WTC11 (cell line): ENCODE measurements around the gene ST6GALNAC5. TPM values are rescaled to one million over a fixed set of nuclear protein-coding genes. Genes with fewer than 3 reads are reported as not detected.

Experiments used
- ATAC-seq: fragments of 200-7000 bp; cut with Tn5 transposase; 2 replicates; pipeline ENCODE4 v1.10.0; 2021; ENCODE audit warnings: mild to moderate bottlenecking, moderate library complexity
- CTCF ChIA-PET: fragments of 300-600 bp; sonication (Branson Sonifier 250); formaldehyde crosslinking; loops from one replicate; lab custom pipeline; 2021; ENCODE audit warnings: antibody characterized with exemption; lab: Charles Lee
- POLR2A ChIA-PET: fragments of 350-600 bp; sonication (Branson Sonifier 250); formaldehyde crosslinking; loops from one replicate; lab custom pipeline; 2021; ENCODE audit warnings: antibody characterized with exemption; lab: Charles Lee
- DNase-seq: peaks from one replicate; pipeline ENCODE4 v3.0.0; 2021; ENCODE audit warnings: low spot score
- H3K27ac Mint-ChIP-seq: 2 replicates; pipeline ENCODE4 v1.8.0; 2021; ENCODE audit warnings: mixed read lengths
- H3K27me3 Mint-ChIP-seq: 2 replicates; pipeline ENCODE4 v1.8.0; 2021; ENCODE audit warnings: low read depth, mild to moderate bottlenecking, moderate library complexity, mixed read lengths
- H3K36me3 Mint-ChIP-seq: 2 replicates; pipeline ENCODE4 v1.8.0; 2021; ENCODE audit warnings: mixed read lengths
- H3K4me1 Mint-ChIP-seq: 2 replicates; pipeline ENCODE4 v1.8.0; 2022; ENCODE audit warnings: mixed read lengths
- H3K4me3 Mint-ChIP-seq: 2 replicates; pipeline ENCODE4 v1.8.0; 2021; ENCODE audit warnings: mild to moderate bottlenecking, moderate library complexity, mixed read lengths
- H3K9me3 Mint-ChIP-seq: 2 replicates; pipeline ENCODE4 v1.8.0; 2021; ENCODE audit warnings: mixed read lengths
- ATF1 ChIP-seq: sonication (generic); formaldehyde crosslinking; IDR thresholded peaks from 2 replicates; pipeline ENCODE4 v1.8.1; 2023; ENCODE audit warnings: mild to moderate bottlenecking, moderate library complexity, missing genetic modification reagents
- ATF2 ChIP-seq: sonication (generic); formaldehyde crosslinking; IDR thresholded peaks from 2 replicates; pipeline ENCODE4 v1.8.1; 2022; ENCODE audit warnings: low read depth, missing genetic modification reagents, borderline replicate concordance
- CREM ChIP-seq: sonication (generic); formaldehyde crosslinking; IDR thresholded peaks from 2 replicates; pipeline ENCODE4 v1.8.1; 2022; ENCODE audit warnings: mild to moderate bottlenecking, missing genetic modification reagents, moderate library complexity
- ETV6 ChIP-seq: sonication (generic); formaldehyde crosslinking; IDR thresholded peaks from 2 replicates; pipeline ENCODE4 v1.8.1; 2022; ENCODE audit warnings: mild to moderate bottlenecking, missing genetic modification reagents
- FOXJ3 ChIP-seq: sonication (generic); formaldehyde crosslinking; IDR thresholded peaks from 2 replicates; pipeline ENCODE4 v1.9.0; 2021; ENCODE audit warnings: missing genetic modification reagents, mild to moderate bottlenecking, borderline replicate concordance
- FOXK1 ChIP-seq: sonication (generic); formaldehyde crosslinking; IDR thresholded peaks from 2 replicates; pipeline ENCODE4 v1.8.0; 2022; ENCODE audit warnings: mild to moderate bottlenecking, moderate library complexity, missing genetic modification reagents
- FOXP1 ChIP-seq: sonication (generic); formaldehyde crosslinking; IDR thresholded peaks from 2 replicates; pipeline ENCODE4 v1.8.0; 2022; ENCODE audit warnings: missing genetic modification reagents, mild to moderate bottlenecking, moderate library complexity, borderline replicate concordance
- GABPB1 ChIP-seq: sonication (generic); formaldehyde crosslinking; IDR thresholded peaks from 2 replicates; pipeline ENCODE4 v1.8.1; 2023; ENCODE audit warnings: mild to moderate bottlenecking, missing genetic modification reagents
- HMGA2 ChIP-seq: fragments of 250-450 bp; sonication (Bioruptor Pico); IDR thresholded peaks from 2 replicates; pipeline ENCODE4 v1.4.0; 2021; ENCODE audit warnings: mild to moderate bottlenecking, moderate library complexity
- JUN ChIP-seq: sonication (generic); formaldehyde crosslinking; IDR thresholded peaks from 2 replicates; pipeline ENCODE4 v1.8.0; 2023; ENCODE audit warnings: mild to moderate bottlenecking, missing genetic modification reagents
- MAX ChIP-seq: sonication (generic); formaldehyde crosslinking; IDR thresholded peaks from 2 replicates; pipeline ENCODE4 v1.8.0; 2022; ENCODE audit warnings: mild to moderate bottlenecking, missing genetic modification reagents
- MXD4 ChIP-seq: fragments of 250-450 bp; sonication (Bioruptor Pico); IDR thresholded peaks from 2 replicates; pipeline ENCODE4 v1.8.0; 2021; ENCODE audit warnings: mild to moderate bottlenecking, moderate library complexity, borderline replicate concordance
- OVOL2 ChIP-seq: fragments of 250-450 bp; sonication (Bioruptor Pico); IDR thresholded peaks from 2 replicates; pipeline ENCODE4 v1.9.0; 2021; ENCODE audit warnings: mild to moderate bottlenecking, borderline replicate concordance
- SOX15 ChIP-seq: fragments of 250-450 bp; sonication (Bioruptor Pico); IDR thresholded peaks from 2 replicates; pipeline ENCODE4 v1.9.0; 2021; ENCODE audit warnings: mild to moderate bottlenecking
- TEAD4 ChIP-seq: sonication (generic); formaldehyde crosslinking; IDR thresholded peaks from 2 replicates; pipeline ENCODE4 v1.8.0; 2022; ENCODE audit warnings: mild to moderate bottlenecking, missing genetic modification reagents
- TP53 ChIP-seq: sonication (generic); formaldehyde crosslinking; IDR thresholded peaks from 2 replicates; pipeline ENCODE4 v1.8.1; 2023; ENCODE audit warnings: mild to moderate bottlenecking, missing genetic modification reagents
- USF1 ChIP-seq: sonication (generic); formaldehyde crosslinking; IDR thresholded peaks from 2 replicates; pipeline ENCODE4 v1.8.0; 2022; ENCODE audit warnings: mild to moderate bottlenecking, missing genetic modification reagents
- ZBTB21 ChIP-seq: sonication (generic); formaldehyde crosslinking; IDR thresholded peaks from 2 replicates; pipeline ENCODE4 v1.8.1; 2023; ENCODE audit warnings: mild to moderate bottlenecking, missing genetic modification reagents, borderline replicate concordance
- ZBTB43 ChIP-seq: sonication (generic); formaldehyde crosslinking; IDR thresholded peaks from 2 replicates; pipeline ENCODE4 v1.8.1; 2023; ENCODE audit warnings: mild to moderate bottlenecking, missing genetic modification reagents
- ZNF232 ChIP-seq: sonication (generic); formaldehyde crosslinking; IDR thresholded peaks from 2 replicates; pipeline ENCODE4 v1.8.0; 2022; ENCODE audit warnings: mild to moderate bottlenecking, missing genetic modification reagents
- ZNF317 ChIP-seq: sonication (generic); formaldehyde crosslinking; IDR thresholded peaks from 2 replicates; pipeline ENCODE4 v1.8.1; 2023; ENCODE audit warnings: low read depth, mild to moderate bottlenecking, moderate library complexity, missing genetic modification reagents, borderline replicate concordance
- ZNF396 ChIP-seq: fragments of 250-450 bp; sonication (Bioruptor Pico); IDR thresholded peaks from 2 replicates; pipeline ENCODE4 v1.8.0; 2021; ENCODE audit warnings: mild to moderate bottlenecking, moderate library complexity, borderline replicate concordance
- ZNF416 ChIP-seq: fragments of 250-450 bp; sonication (Bioruptor Pico); IDR thresholded peaks from 2 replicates; pipeline ENCODE4 v1.9.0; 2021; ENCODE audit warnings: mild to moderate bottlenecking, inconsistent platforms
- ZNF532 ChIP-seq: fragments of 250-450 bp; sonication (Bioruptor Pico); IDR thresholded peaks from 2 replicates; pipeline ENCODE4 v1.9.0; 2021; ENCODE audit warnings: mild to moderate bottlenecking, borderline replicate concordance
- total RNA-seq: library from RNA; stranded (reverse); gene quantifications from 3 replicates; pipeline ENCODE4 v1.2.3, GENCODE V29; 2021
- TF ChIP-seq, protein P1 (sequence below): sonication (generic); formaldehyde crosslinking; IDR thresholded peaks from 2 replicates; pipeline ENCODE4 v1.8.1; 2022; ENCODE audit warnings: mild to moderate bottlenecking, moderate library complexity, missing genetic modification reagents

The ST6GALNAC5 gene
- total RNA-seq, 1 experiment from 2014 or later: 9.6 TPM

- H3K27me3 Mint-ChIP-seq: no peaks in the 10 kb centered on the region
- POLR2A ChIA-PET: no interaction called here
Measured at GRCh38 chr1:76942549-76942948, 75.3 kb downstream of the ST6GALNAC5 start.

GRCh38 chr1:76944942-76945341 lies 77.7 kb downstream of the ST6GALNAC5 start:
- H3K27ac Mint-ChIP-seq: no peak overlapping the region; the same call in none of the 2 replicates
- H3K9me3 Mint-ChIP-seq: no peaks in the 10 kb centered on the region
- CTCF ChIA-PET: no interaction called here

More at GRCh38 chr1:76942549-76942948, 75.3 kb downstream of the ST6GALNAC5 start:
- Mint-ChIP-seq H3K36me3 (no peaks in the 10 kb centered on the region), H3K4me3 (no peak overlapping the region), H3K9me3 (no peaks in the 10 kb centered on the region), H3K27ac (no peak overlapping the region), H3K4me1 (peaks cover 25% of the 10 kb centered on the region)
- TF ChIP-seq ETV6 (CRISPR knock-in tag) (no peak), USF1 (CRISPR knock-in tag) (no peak), SOX15 (CRISPR knock-in tag) (no peak), ZBTB43 (CRISPR knock-in tag) (no peak), ZNF396 (CRISPR knock-in tag) (no peak), OVOL2 (CRISPR knock-in tag) (no peak), MXD4 (CRISPR knock-in tag) (no peak), TEAD4 (CRISPR knock-in tag) (no peak), FOXK1 (CRISPR knock-in tag) (no peak), CREM (CRISPR knock-in tag) (no peak), ATF2 (CRISPR knock-in tag) (no peak), ZNF232 (CRISPR knock-in tag) (no peak), FOXP1 (no peak), FOXJ3 (CRISPR knock-in tag) (no peak), HMGA2 (CRISPR knock-in tag) (no peak)
- TF ChIP-seq, protein P1, sequence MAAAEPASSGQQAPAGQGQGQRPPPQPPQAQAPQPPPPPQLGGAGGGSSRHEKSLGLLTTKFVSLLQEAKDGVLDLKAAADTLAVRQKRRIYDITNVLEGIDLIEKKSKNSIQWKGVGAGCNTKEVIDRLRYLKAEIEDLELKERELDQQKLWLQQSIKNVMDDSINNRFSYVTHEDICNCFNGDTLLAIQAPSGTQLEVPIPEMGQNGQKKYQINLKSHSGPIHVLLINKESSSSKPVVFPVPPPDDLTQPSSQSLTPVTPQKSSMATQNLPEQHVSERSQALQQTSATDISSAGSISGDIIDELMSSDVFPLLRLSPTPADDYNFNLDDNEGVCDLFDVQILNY: no peak
- ATAC-seq (no peak), DNase-seq (no peak)
- CTCF ChIA-PET: no interaction called here

DNA sequence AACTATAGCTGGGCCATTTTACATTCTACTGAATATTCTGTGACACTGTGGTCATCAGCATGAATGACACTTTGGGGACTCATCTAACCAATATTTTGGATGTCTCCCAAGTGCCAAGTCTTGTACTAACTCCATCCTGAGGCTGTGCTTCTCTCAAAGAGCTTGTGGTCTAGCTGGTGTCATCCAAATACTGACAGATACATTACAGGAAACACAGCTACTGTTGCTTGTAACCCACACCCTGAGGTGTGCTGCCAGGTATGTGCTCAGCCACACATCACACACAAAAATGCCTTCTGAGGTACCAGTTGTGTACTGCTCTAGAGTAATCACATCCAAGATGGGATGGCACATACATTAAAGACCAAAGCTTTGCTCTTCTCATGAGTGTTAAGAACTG lies 81.6 kb downstream of the ST6GALNAC5 start:
- Mint-ChIP-seq H3K4me1 (peaks cover 31% of the 10 kb centered on the region), H3K27me3 (no peaks in the 10 kb centered on the region), H3K9me3 (no peaks in the 10 kb centered on the region), H3K36me3 (no peaks in the 10 kb centered on the region), H3K27ac (no peak overlapping the region), H3K4me3 (no peak overlapping the region)
- DNase-seq: no peak
- CTCF ChIA-PET: no interaction called here
- no peak for ATAC-seq
- POLR2A ChIA-PET: no interaction called here
- TF ChIP-seq TP53 (CRISPR knock-in tag) (no peak), JUN (CRISPR knock-in tag) (no peak), ZNF416 (CRISPR knock-in tag) (no peak), USF1 (CRISPR knock-in tag) (no peak), MAX (CRISPR knock-in tag) (no peak), ZNF232 (CRISPR knock-in tag) (no peak), ATF1 (CRISPR knock-in tag) (no peak), GABPB1 (CRISPR knock-in tag) (no peak), TEAD4 (CRISPR knock-in tag) (no peak), ZBTB21 (CRISPR knock-in tag) (no peak), ZNF532 (no peak)

More at GRCh38 chr1:76944942-76945341, 77.7 kb downstream of the ST6GALNAC5 start:
- Mint-ChIP-seq H3K36me3 (no peaks in the 10 kb centered on the region), H3K4me3 (no peak overlapping the region), H3K4me1 (peaks cover 25% of the 10 kb centered on the region), H3K27me3 (no peaks in the 10 kb centered on the region)
- POLR2A ChIA-PET: no interaction called here
- ATAC-seq (peak; percentile 26; the same call in 1 of the 2 replicates), DNase-seq (no peak)
- TF ChIP-seq ZNF317 (CRISPR knock-in tag) (no peak), TEAD4 (CRISPR knock-in tag) (no peak)
